ENCODE measurements around the gene FCGR3A. TPM values are rescaled to one million over a fixed set of nuclear protein-coding genes. Genes with fewer than 3 reads are reported as not detected.

FCGR3A gene
- total and polyA plus RNA-seq, 2 of the 4 experiments (the other 2 are of a cell fraction): not detected

DNA sequence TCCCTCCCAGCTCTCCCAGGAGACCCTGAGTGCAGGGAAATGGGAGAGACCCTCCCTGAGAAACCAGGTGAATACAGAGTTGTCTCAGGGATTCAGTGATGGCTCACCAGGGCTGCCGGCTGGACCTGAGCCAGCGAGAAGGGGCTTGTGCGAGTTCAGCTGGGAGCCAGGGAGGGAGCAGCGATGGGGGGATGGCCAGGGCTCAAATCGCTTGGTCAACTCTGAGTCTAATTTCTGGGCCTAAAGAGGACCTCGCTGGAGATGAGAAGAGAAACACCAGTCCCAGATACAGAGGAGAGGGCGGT is 37.9 kb downstream of the FCGR3A start:
- no peak for TF ChIP-seq FOS (IDR thresholded peaks at IDR 0.05; ENCODE audit: low read depth, low read length)
- TF ChIP-seq CEBPB (IDR thresholded peaks at IDR 0.05; ENCODE audit: low read depth, low read length): no peak
- no peak for TF ChIP-seq MXI1 (IDR thresholded peaks at IDR 0.05; ENCODE audit: borderline replicate concordance, low read depth, low read length)
- no peak for TF ChIP-seq NFE2L2 (IDR thresholded peaks at IDR 0.05; ENCODE audit: low read depth, low read length)
- TF ChIP-seq, protein P1, sequence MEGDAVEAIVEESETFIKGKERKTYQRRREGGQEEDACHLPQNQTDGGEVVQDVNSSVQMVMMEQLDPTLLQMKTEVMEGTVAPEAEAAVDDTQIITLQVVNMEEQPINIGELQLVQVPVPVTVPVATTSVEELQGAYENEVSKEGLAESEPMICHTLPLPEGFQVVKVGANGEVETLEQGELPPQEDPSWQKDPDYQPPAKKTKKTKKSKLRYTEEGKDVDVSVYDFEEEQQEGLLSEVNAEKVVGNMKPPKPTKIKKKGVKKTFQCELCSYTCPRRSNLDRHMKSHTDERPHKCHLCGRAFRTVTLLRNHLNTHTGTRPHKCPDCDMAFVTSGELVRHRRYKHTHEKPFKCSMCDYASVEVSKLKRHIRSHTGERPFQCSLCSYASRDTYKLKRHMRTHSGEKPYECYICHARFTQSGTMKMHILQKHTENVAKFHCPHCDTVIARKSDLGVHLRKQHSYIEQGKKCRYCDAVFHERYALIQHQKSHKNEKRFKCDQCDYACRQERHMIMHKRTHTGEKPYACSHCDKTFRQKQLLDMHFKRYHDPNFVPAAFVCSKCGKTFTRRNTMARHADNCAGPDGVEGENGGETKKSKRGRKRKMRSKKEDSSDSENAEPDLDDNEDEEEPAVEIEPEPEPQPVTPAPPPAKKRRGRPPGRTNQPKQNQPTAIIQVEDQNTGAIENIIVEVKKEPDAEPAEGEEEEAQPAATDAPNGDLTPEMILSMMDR (conservative IDR thresholded peaks at IDR 0.05; ENCODE audit: low read depth, low read length): no peak
- TF ChIP-seq BHLHE40 (IDR thresholded peaks at IDR 0.05; ENCODE audit: low read depth, low read length): no peak
- TF ChIP-seq RCOR1 (IDR thresholded peaks at IDR 0.05; ENCODE audit: insufficient replicate concordance, low read length): no peak
- no peak for TF ChIP-seq RAD21 (IDR thresholded peaks at IDR 0.05; ENCODE audit: low read length)
- TF ChIP-seq MAZ (IDR thresholded peaks at IDR 0.05; ENCODE audit: borderline replicate concordance, low read depth, low read length): no peak
- no peak for TF ChIP-seq ELK1 (IDR thresholded peaks at IDR 0.05; ENCODE audit: borderline replicate concordance, low read depth, low read length)
- no peak for TF ChIP-seq POLR2A (IDR thresholded peaks at IDR 0.05; ENCODE audit: low read depth, low read length)
- no peak for TF ChIP-seq SMC3 (IDR thresholded peaks at IDR 0.05; ENCODE audit: low read depth, low read length)
- no peak for TF ChIP-seq MAFK (IDR thresholded peaks at IDR 0.05; ENCODE audit: low read depth, low read length)
- TF ChIP-seq CHD1 (IDR thresholded peaks at IDR 0.05; ENCODE audit: low read depth, low read length): no peak
- no peak for TF ChIP-seq RFX5 (IDR thresholded peaks at IDR 0.05; ENCODE audit: low read depth, low read length)
- TF ChIP-seq, protein P2, sequence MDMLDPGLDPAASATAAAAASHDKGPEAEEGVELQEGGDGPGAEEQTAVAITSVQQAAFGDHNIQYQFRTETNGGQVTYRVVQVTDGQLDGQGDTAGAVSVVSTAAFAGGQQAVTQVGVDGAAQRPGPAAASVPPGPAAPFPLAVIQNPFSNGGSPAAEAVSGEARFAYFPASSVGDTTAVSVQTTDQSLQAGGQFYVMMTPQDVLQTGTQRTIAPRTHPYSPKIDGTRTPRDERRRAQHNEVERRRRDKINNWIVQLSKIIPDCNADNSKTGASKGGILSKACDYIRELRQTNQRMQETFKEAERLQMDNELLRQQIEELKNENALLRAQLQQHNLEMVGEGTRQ (IDR thresholded peaks at IDR 0.05; ENCODE audit: low read depth, low read length): no peak
- no CpG with 5 or more reads among the region's 7 CpGs for WGBS, 2 experiments (ENCODE audit: extremely low coverage in 2 of 2, insufficient read length in 1 of 2)

More for the DNA sequence above, 37.9 kb downstream of the FCGR3A start:
- no peak overlapping the region for H4K91ac ChIP-seq (ENCODE audit: insufficient read depth, low read depth, low read length)
- no peak overlapping the region for H2BK120ac ChIP-seq (ENCODE audit: low read depth, low read length)
- H3K18ac ChIP-seq (ENCODE audit: low read depth, low read length): no peak overlapping the region
- ChIA-PET POLR2A (ENCODE audit: unreplicated experiment) (no interaction called here), CTCF (no interaction called here)
- H2BK15ac ChIP-seq (ENCODE audit: low read depth, low read length): no peak overlapping the region
- dilution Hi-C loops (cut with HindIII; ENCODE audit: low sequenced_read_pairs, unreplicated experiment): no loop called here
- H2AK5ac ChIP-seq (ENCODE audit: low read depth, low read length): no peak overlapping the region
- H2AK9ac ChIP-seq (replicated peaks; ENCODE audit: low read depth, low read length, poor library complexity): no peak overlapping the region
- DNase-seq (no peak), ATAC-seq (ENCODE audit: low read depth) (no peak)
- no peak overlapping the region for H3K27ac ChIP-seq (ENCODE audit: insufficient read depth, low read length)
- no peak overlapping the region for H4K8ac ChIP-seq (ENCODE audit: low read depth in 2 of 2, low read length in 2 of 2)
- no peaks in the 10 kb centered on the region for H3K27me3 ChIP-seq (ENCODE audit: control insufficient read depth, insufficient read depth, low read length)
- no peaks in the 10 kb centered on the region for H3K9me3 ChIP-seq (ENCODE audit: control insufficient read depth, insufficient read depth, low read length)
- BruUV-seq (replicated peaks): no TSS peak
- no peak overlapping the region for H3K14ac ChIP-seq (replicated peaks; ENCODE audit: low read depth, low read length)
- no peak overlapping the region for H2AFZ ChIP-seq (replicated peaks; ENCODE audit: low read length, poor library complexity)
- H2BK5ac ChIP-seq (ENCODE audit: low read depth, low read length, poor library complexity, severe bottlenecking): no peak overlapping the region
- peaks cover 12% of the 10 kb centered on the region for H3K4me1 ChIP-seq (ENCODE audit: control insufficient read depth, insufficient read depth, low read length)
- H4K20me1 ChIP-seq (ENCODE audit: insufficient read depth, low read length): no peaks in the 10 kb centered on the region
- 0 out of 2 replicates have a peak, but pooled peaks cover 2% of the 10 kb centered on the region for H3K9me1 ChIP-seq (ENCODE audit: insufficient read depth, low read length)
- no peak overlapping the region for H3K23ac ChIP-seq (ENCODE audit: low read depth, low read length)
- H3K4me3 ChIP-seq (ENCODE audit: insufficient read depth, low read depth, low read length): no peak overlapping the region
- in situ Hi-C loops (cut with MboI; ENCODE audit: low sequenced_read_pairs): no loop called here
- intact Hi-C loops (cut with micrococcal nuclease): no loop called here
- H3K56ac ChIP-seq (ENCODE audit: extremely low read depth, insufficient read depth, low read length): no peak overlapping the region
- H3K4ac ChIP-seq (ENCODE audit: low read depth, low read length): no peak overlapping the region
- H4K5ac ChIP-seq (ENCODE audit: low read depth, low read length): no peak overlapping the region
- no peak overlapping the region for H3K9ac ChIP-seq (ENCODE audit: low read depth, low read length)
- no peaks in the 10 kb centered on the region for H3K36me3 ChIP-seq (ENCODE audit: control insufficient read depth, insufficient read depth, low read length)
- H3K79me1 ChIP-seq (ENCODE audit: low read depth in 1 of 2, low read length in 2 of 2): no peaks in the 10 kb centered on the region
- no peak overlapping the region for H2BK20ac ChIP-seq (ENCODE audit: low read depth, low read length)
- H3K4me2 ChIP-seq (ENCODE audit: low read depth, low read length): no peak overlapping the region

Data from IMR-90 (cell line).